22Rv1 (cell line): ENCODE results near the gene C3orf52.
A peak's percentile ranks its signal among the peaks of the same experiment; 100 is the strongest.

ENCODE experiments used
- H3K27ac ChIP-seq: fragments of 450-650 bp; 2 replicates; pipeline ENCODE4 v1.5.1; 2017
- CTCF ChIP-seq: fragments of 450-650 bp; IDR thresholded peaks from 2 replicates; pipeline ENCODE4 v1.5.1; 2017; ENCODE audit warnings: mild to moderate bottlenecking
- ZFX ChIP-seq: fragments of 450-650 bp; IDR thresholded peaks from 2 replicates; pipeline ENCODE4 v1.6.1; 2017; ENCODE audit warnings: antibody characterized with exemption, borderline replicate concordance

Gene C3orf52

GRCh38 chr3:112047264-112047663 lies 38.9 kb upstream of the C3orf52 start:
- no peak overlapping the region for H3K27ac ChIP-seq

DNA sequence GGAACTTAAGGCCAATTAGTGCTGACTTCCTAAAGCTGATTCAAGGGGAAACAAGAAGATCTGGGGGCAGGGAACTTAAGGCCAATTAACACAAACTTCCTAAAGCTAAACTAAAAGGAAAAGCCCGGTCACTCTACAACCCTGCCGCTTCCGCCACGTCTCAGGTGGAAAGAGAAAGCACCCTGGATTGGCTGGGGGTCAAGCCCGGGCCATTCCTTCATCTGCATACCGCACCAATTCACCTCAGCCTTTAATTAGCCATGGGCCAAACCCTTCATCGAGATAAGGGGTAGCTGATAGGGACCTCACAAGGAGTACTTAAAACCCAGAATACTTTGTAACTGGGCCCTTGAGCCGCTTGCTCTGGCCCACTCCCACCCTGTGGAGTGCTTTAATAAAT lies 37.3 kb upstream of the C3orf52 start:
- no peak for TF ChIP-seq ZFX
- no peak overlapping the region for H3K27ac ChIP-seq

More at GRCh38 chr3:112047264-112047663, 38.9 kb upstream of the C3orf52 start:
- TF ChIP-seq CTCF = no peak
- no peak for TF ChIP-seq ZFX

- TF ChIP-seq CTCF (no peak), ZFX (no peak)
- H3K27ac ChIP-seq = no peak overlapping the region
Observed at GRCh38 chr3:112053229-112053628, 33.0 kb upstream of the C3orf52 start.

GRCh38 chr3:112056451-112056929 lies 29.7 kb upstream of the C3orf52 start:
- no peak for TF ChIP-seq ZFX
- TF ChIP-seq CTCF = no peak
- H3K27ac ChIP-seq = no peak overlapping the region

DNA sequence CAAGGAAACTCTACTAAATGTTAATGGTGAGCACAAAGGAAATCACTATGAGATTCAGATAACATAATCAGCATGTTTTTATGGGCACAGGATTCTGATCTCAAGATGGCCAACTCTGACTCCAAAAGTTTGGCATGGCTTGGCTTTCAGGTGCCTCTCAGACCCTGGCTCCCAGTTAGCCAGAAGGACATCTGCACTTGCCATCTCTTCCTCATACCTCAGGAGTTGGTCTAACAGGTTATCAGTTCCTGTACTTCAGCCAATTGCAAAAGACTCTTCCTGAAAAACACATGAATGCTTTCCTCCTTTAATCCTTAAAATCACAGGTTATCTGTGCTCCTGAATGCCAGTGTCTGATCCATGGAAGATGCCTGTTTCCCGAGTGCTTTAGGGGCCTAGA lies 26.7 kb upstream of the C3orf52 start:
- no peak for TF ChIP-seq ZFX
- TF ChIP-seq CTCF = no peak
- H3K27ac ChIP-seq = no peak overlapping the region

GRCh38 chr3:112061152-112061551 lies 25.0 kb upstream of the C3orf52 start:
- no peak for TF ChIP-seq ZFX
- no peak for TF ChIP-seq CTCF
- H3K27ac ChIP-seq = no peak overlapping the region

DNA sequence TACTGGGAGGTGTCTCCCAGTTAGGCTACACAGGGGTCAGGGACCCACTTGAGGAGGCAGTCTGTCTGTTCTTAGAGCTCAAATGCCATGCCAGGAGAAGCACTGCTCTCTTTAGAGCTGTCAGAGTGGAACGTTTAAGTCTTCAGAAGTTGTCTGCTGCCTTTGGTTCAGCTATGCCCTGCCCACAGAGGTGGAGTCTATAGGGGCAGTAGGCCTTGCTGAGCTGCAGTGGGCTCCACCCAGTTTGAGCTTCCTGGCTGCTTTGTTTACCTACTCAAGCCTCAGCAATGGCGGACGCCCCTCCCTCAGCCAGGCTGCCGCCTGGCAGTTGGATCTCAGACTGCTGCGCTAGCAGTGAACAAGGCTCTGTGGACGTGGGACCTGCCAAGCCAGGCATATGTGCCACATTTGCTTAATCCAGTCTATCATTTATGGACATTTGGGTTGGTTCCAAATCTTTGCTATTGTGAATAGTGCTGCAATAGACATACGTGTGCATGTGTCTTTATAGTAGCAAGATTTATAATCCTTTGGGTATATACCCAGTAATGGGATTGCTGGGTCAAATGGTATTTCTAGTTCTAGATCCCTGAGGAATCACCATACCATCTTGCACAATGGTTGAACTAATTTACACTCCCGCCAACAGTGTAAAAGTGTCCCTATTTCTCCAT lies 13.7 kb upstream of the C3orf52 start:
- peak overlapping the region; percentile 45 for H3K27ac ChIP-seq

- TF ChIP-seq CTCF (no peak), ZFX (no peak)
- no peak overlapping the region; the same call in 1 of the 2 replicates for H3K27ac ChIP-seq
Observed at GRCh38 chr3:112074006-112074405, 12.2 kb upstream of the C3orf52 start.
